ENCODE measurements around the gene LRRC74A. TPM values are rescaled to one million over a fixed set of nuclear protein-coding genes. Genes with fewer than 3 reads are reported as not detected.
A peak's percentile ranks its signal among the peaks of the same experiment; 100 is the strongest.

Gene LRRC74A
- total RNA-seq, 1 experiment from 2014 or later, result not detected

DNA sequence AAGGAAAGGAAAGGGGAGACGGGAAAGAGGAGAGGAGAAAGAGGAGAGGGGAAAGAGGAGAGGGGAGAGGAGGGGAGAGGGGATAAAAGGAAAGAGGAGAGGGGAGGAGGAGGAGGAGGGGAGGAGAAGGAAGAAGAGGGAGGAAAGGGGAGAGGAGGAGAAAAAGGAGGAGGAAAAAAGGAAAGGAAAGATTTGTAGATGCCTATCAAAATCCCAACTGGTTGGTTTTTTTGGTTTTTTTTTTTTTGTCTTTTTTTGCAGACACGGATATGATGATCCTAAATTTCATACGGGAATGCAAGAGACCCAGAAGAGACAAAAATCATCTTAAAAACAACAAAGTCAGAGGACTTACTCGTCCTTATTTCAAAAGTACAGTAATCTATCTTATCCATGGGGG, 32.9 kb upstream of the LRRC74A start:
- Histone ChIP-seq H3K4me1 (ENCODE audit: insufficient read depth, low read length) (no peaks in the 10 kb centered on the region), H2BK120ac (ENCODE audit: low read depth, low read length, poor library complexity, severe bottlenecking) (no peak overlapping the region), H2BK12ac (ENCODE audit: insufficient read length, low read depth, low read length) (no peak overlapping the region), H3K14ac (ENCODE audit: insufficient read depth, low read length) (no peak overlapping the region), H3T11ph (ENCODE audit: low read length) (no peak overlapping the region), H2BK20ac (ENCODE audit: low read depth, low read length, poor library complexity, severe bottlenecking) (no peak overlapping the region), H3K27me3 (ENCODE audit: insufficient read depth, low read length) (no peaks in the 10 kb centered on the region), H2AFZ (ENCODE audit: low read length) (no peak overlapping the region), H2BK15ac (ENCODE audit: low read depth, low read length) (no peak overlapping the region), H2BK5ac (ENCODE audit: insufficient read length, low read length) (no peak overlapping the region), H3K4me2 (ENCODE audit: insufficient read depth, insufficient read length, low read length) (no peak overlapping the region), H4K8ac (replicated peaks; ENCODE audit: insufficient read length, low read depth, low read length) (no peak overlapping the region), H4K91ac (ENCODE audit: insufficient read length, low read depth, low read length) (no peak overlapping the region), H3K18ac (ENCODE audit: insufficient read length, low read depth, low read length) (no peak overlapping the region), H2AK5ac (ENCODE audit: insufficient read length, low read length) (no peak overlapping the region), H3K9ac (ENCODE audit: extremely low read depth, insufficient read length, low read length) (no peak overlapping the region), H3K79me1 (ENCODE audit: insufficient read depth, low read depth, low read length, poor library complexity, severe bottlenecking) (no peaks in the 10 kb centered on the region), H4K20me1 (ENCODE audit: control insufficient read depth, insufficient read depth, insufficient read length) (no peaks in the 10 kb centered on the region), H3K4ac (ENCODE audit: low read depth, low read length) (no peak overlapping the region), H3K9me3 (ENCODE audit: control insufficient read depth, low read depth, low read length) (no peaks in the 10 kb centered on the region), H4K5ac (ENCODE audit: insufficient read length, low read depth, low read length) (no peak overlapping the region), H3K79me2 (ENCODE audit: insufficient read depth, low read length) (no peaks in the 10 kb centered on the region), H3K27ac (ENCODE audit: insufficient read length, low read depth, low read length) (no peak overlapping the region), H3K23me2 (ENCODE audit: insufficient read length, low read depth, low read length, poor library complexity, severe bottlenecking) (no peaks in the 10 kb centered on the region), H3K23ac (ENCODE audit: insufficient read length, low read depth, low read length) (no peak overlapping the region), H3K56ac (ENCODE audit: insufficient read length, low read depth, low read length) (no peak overlapping the region)
- peaks cover 43 to 75% (median 72%) of the 10 kb centered on the region in 3 experiments; a peak in 6 of 7 replicates for H3K36me3 Mint-ChIP-seq (ENCODE audit: insufficient read depth in 1 of 3, low read depth in 3 of 3)
- H3K9me3 Mint-ChIP-seq, result no peaks in the 10 kb centered on the region; a peak in 1 of 5 replicates
- no peaks in the 10 kb centered on the region for H3K4me1 Mint-ChIP-seq
- TF ChIP-seq, protein P1, sequence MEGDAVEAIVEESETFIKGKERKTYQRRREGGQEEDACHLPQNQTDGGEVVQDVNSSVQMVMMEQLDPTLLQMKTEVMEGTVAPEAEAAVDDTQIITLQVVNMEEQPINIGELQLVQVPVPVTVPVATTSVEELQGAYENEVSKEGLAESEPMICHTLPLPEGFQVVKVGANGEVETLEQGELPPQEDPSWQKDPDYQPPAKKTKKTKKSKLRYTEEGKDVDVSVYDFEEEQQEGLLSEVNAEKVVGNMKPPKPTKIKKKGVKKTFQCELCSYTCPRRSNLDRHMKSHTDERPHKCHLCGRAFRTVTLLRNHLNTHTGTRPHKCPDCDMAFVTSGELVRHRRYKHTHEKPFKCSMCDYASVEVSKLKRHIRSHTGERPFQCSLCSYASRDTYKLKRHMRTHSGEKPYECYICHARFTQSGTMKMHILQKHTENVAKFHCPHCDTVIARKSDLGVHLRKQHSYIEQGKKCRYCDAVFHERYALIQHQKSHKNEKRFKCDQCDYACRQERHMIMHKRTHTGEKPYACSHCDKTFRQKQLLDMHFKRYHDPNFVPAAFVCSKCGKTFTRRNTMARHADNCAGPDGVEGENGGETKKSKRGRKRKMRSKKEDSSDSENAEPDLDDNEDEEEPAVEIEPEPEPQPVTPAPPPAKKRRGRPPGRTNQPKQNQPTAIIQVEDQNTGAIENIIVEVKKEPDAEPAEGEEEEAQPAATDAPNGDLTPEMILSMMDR (conservative IDR thresholded peaks at IDR 0.05), result no peak
- no peak overlapping the region for H3K4me3 Mint-ChIP-seq
- no peaks in the 10 kb centered on the region for H3K27me3 Mint-ChIP-seq (ENCODE audit: low read depth)
- DNase-seq, result no peak
- no CpG with 5 or more reads among the region's 4 CpGs for WGBS (ENCODE audit: extremely low coverage, insufficient read length, low lambda C conversion rate)
- peak overlapping the region in 1 of 3 experiments; percentile 72; a peak in 1 of 7 replicates for H3K27ac Mint-ChIP-seq

Measured in H9 (cell line).